GM23338 (cell line): Measurements from ENCODE around the gene ULBP3. TPM values are rescaled to one million over a fixed set of nuclear protein-coding genes. Genes with fewer than 3 reads are reported as not detected.

Experiments
- ATAC-seq: fragments of 200-7000 bp; cut with Tn5 transposase; 3 replicates; pipeline ENCODE4 v1.9.1; 2020
- DNase-seq: peaks from one replicate; pipeline ENCODE4 v3.0.0-alpha.2; 2015; ENCODE audit warnings: low spot score
- H2AFZ ChIP-seq: fragments of 200-600 bp; sonication (generic); 2 replicates; pipeline ENCODE4 v1.8.0; 2016; ENCODE audit warnings: antibody characterized with exemption, mild to moderate bottlenecking, moderate library complexity
- H3F3A ChIP-seq: fragments of 200-600 bp; sonication (generic); replicated peaks from 2 replicates; pipeline ENCODE4 v1.8.0; 2017; ENCODE audit warnings: antibody characterized with exemption, mixed run types, low read depth
- H3K27ac ChIP-seq: fragments of 200-600 bp; sonication (generic); 2 replicates; pipeline ENCODE4 v1.6.1; 2016; ENCODE audit warnings: low read depth
- H3K27me3 ChIP-seq: fragments of 200-600 bp; sonication (generic); 2 replicates; pipeline ENCODE4 v1.8.0; 2016; ENCODE audit warnings: mild to moderate bottlenecking, mixed run types, moderate library complexity; ENCODE audit not compliant: insufficient read depth
- H3K36me3 ChIP-seq: fragments of 200-600 bp; sonication (generic); 2 replicates; pipeline ENCODE4 v1.8.0; 2016; ENCODE audit warnings: mild to moderate bottlenecking; ENCODE audit not compliant: insufficient read depth
- H3K4me1 ChIP-seq: fragments of 200-600 bp; sonication (generic); 2 replicates; pipeline ENCODE4 v1.8.0; 2016; ENCODE audit warnings: mild to moderate bottlenecking, moderate library complexity; ENCODE audit not compliant: insufficient read depth
- H3K4me2 ChIP-seq: fragments of 200-600 bp; sonication (generic); 2 replicates; pipeline ENCODE4 v1.7.1; 2017; ENCODE audit warnings: mixed run types
- H3K4me3 ChIP-seq: fragments of 200-600 bp; sonication (generic); 2 replicates; pipeline ENCODE4 v1.6.1; 2016; ENCODE audit warnings: mixed run types
- H3K79me2 ChIP-seq: fragments of 200-600 bp; sonication (generic); replicated peaks from 2 replicates; pipeline ENCODE4 v1.8.0; 2017; ENCODE audit warnings: mild to moderate bottlenecking; ENCODE audit not compliant: insufficient read depth
- H3K9me2 ChIP-seq: fragments of 200-600 bp; sonication (generic); 2 replicates; pipeline ENCODE4 v1.8.0; 2017; ENCODE audit not compliant: insufficient read depth
- H4K20me1 ChIP-seq: fragments of 200-600 bp; sonication (generic); replicated peaks from 2 replicates; pipeline ENCODE4 v1.8.0; 2017; ENCODE audit warnings: mild to moderate bottlenecking; ENCODE audit not compliant: insufficient read depth
- H3K27ac Mint-ChIP-seq: 2 replicates; pipeline ENCODE4 v1.8.0; 2020; ENCODE audit warnings: inconsistent platforms, mild to moderate bottlenecking, moderate library complexity, mixed read lengths
- H3K27me3 Mint-ChIP-seq: 3 replicates; pipeline ENCODE4 v1.8.0; 2022; ENCODE audit warnings: low read depth, mild to moderate bottlenecking, moderate library complexity, mixed read lengths, inconsistent platforms; ENCODE audit not compliant: insufficient read depth, poor library complexity
- H3K36me3 Mint-ChIP-seq: 3 replicates; pipeline ENCODE4 v1.8.0; 2021; ENCODE audit warnings: low read depth, mild to moderate bottlenecking, inconsistent platforms, moderate library complexity, mixed read lengths
- H3K4me1 Mint-ChIP-seq: 3 replicates; pipeline ENCODE4 v1.8.0; 2020; ENCODE audit warnings: mild to moderate bottlenecking, inconsistent platforms, mixed read lengths
- H3K4me3 Mint-ChIP-seq: 3 replicates; pipeline ENCODE4 v1.8.0; 2021; ENCODE audit warnings: moderate library complexity, mild to moderate bottlenecking, inconsistent platforms, mixed read lengths
- H3K9me3 Mint-ChIP-seq: 3 replicates; pipeline ENCODE4 v1.8.0; 2020; ENCODE audit warnings: moderate library complexity, mild to moderate bottlenecking, inconsistent platforms, mixed read lengths
- CTCF ChIP-seq, 2 experiments: fragments of 200-600 bp in 1 of 2; sonication (generic) in 1 of 2; conservative IDR thresholded peaks; 2 replicates each; pipeline versions ENCODE4 v1.5.1 to v1.6.1; 2016 to 2017; ENCODE audit warnings: antibody characterized with exemption in 2 of 2, low read depth in 2 of 2, mild to moderate bottlenecking in 2 of 2, moderate library complexity in 1 of 2
- JUNB ChIP-seq: IDR thresholded peaks from one replicate; pipeline ENCODE4 v1.6.1; 2016; ENCODE audit warnings: antibody characterized with exemption; ENCODE audit not compliant: unreplicated experiment
- NANOG ChIP-seq: IDR thresholded peaks from 2 replicates; pipeline ENCODE4 v1.6.1; 2016; ENCODE audit warnings: antibody characterized with exemption, borderline replicate concordance
- POLR2AphosphoS5 ChIP-seq: IDR thresholded peaks from 2 replicates; pipeline ENCODE4 v1.6.1; 2016; ENCODE audit warnings: antibody characterized with exemption, low read depth
- REST ChIP-seq: IDR thresholded peaks from one replicate; pipeline ENCODE4 v1.6.1; 2018; ENCODE audit warnings: antibody characterized with exemption; ENCODE audit not compliant: unreplicated experiment
- ZNF114 ChIP-seq: fragments of 250-450 bp; sonication (Bioruptor Pico); IDR thresholded peaks from 2 replicates; pipeline ENCODE4 v1.5.0; 2020; ENCODE audit warnings: mild to moderate bottlenecking, moderate library complexity
- ZNF331 ChIP-seq: fragments of 250-450 bp; sonication (Bioruptor Pico); IDR thresholded peaks from 2 replicates; pipeline ENCODE4 v1.5.0; 2020; ENCODE audit warnings: low read depth, mild to moderate bottlenecking, moderate library complexity
- ZNF462 ChIP-seq: fragments of 250-450 bp; sonication (Bioruptor Pico); IDR thresholded peaks from 2 replicates; pipeline ENCODE4 v1.5.0; 2020; ENCODE audit warnings: mild to moderate bottlenecking, moderate library complexity
- polyA plus RNA-seq: library from polyadenylated mRNA; unstranded; fragments of >200 nt; fragmentation: Nextera tagmentation; extraction: Ambion mirVana; gene quantifications from 2 replicates; pipeline ENCODE4 v1.2.1, GENCODE V29; 2016
- total RNA-seq: library from RNA; depleted of rRNA; stranded (reverse); fragments of >200 nt; shearing (Covaris generic); gene quantifications from 2 replicates; pipeline ENCODE4 v1.2.3, GENCODE V29; 2014

The ULBP3 gene
- total and polyA plus RNA-seq, 2 experiments from 2014 or later = 0.60 to 4.2 TPM

- no peak for TF ChIP-seq ZNF462
These were observed 15.5 kb downstream of the ULBP3 start (continued) for GRCh38 chr6:150053450-150053849.

- Histone ChIP-seq H3K4me2 (no peak overlapping the region), H3K4me1 (no peaks in the 10 kb centered on the region), H3K9me2 (0 out of 2 replicates have a peak, but pooled peaks cover 5% of the 10 kb centered on the region), H2AFZ (no peak overlapping the region), H3K27me3 (no peaks in the 10 kb centered on the region), H3F3A (no peaks in the 10 kb centered on the region), H3K36me3 (no peaks in the 10 kb centered on the region), H3K27ac (no peak overlapping the region), H3K79me2 (no peaks in the 10 kb centered on the region), H3K4me3 (no peak overlapping the region), H4K20me1 (no peaks in the 10 kb centered on the region)
- Mint-ChIP-seq H3K9me3 (peaks cover 33% of the 10 kb centered on the region), H3K4me1 (no peaks in the 10 kb centered on the region; the same call in 2 of the 3 replicates), H3K27ac (no peak overlapping the region), H3K4me3 (no peak overlapping the region), H3K27me3 (peaks cover 27% of the 10 kb centered on the region), H3K36me3 (peaks cover 15% of the 10 kb centered on the region)
- TF ChIP-seq NANOG (no peak), ZNF114 (CRISPR knock-in tag) (no peak), JUNB (no peak), POLR2AphosphoS5 (no peak), ZNF331 (no peak), CTCF (conservative IDR thresholded peaks at IDR 0.05; ENCODE audit: low read depth in 2 of 2) (no peak), REST (no peak)
- DNase-seq (no peak), ATAC-seq (no peak)
These were observed 18.1 kb downstream of the ULBP3 start for GRCh38 chr6:150050846-150051245.
